Gastroesophageal sphincter (tissue), 4 donors: ENCODE results near the gene C2CD2L. TPM values are rescaled to one million over a fixed set of nuclear protein-coding genes. Genes with fewer than 3 reads are reported as not detected.
A peak's percentile ranks its signal among the peaks of the same experiment; 100 is the strongest.

ENCODE experiments used
- ATAC-seq: fragments of 150-250 bp; one replicate; pipeline ENCODE4 v1.9.1; 2016; ENCODE audit warnings: mild to moderate bottlenecking, moderate library complexity
- H3K27ac ChIP-seq, 4 donors: fragments of 200-600 bp; sonication (generic) in 3 of 4; 1 replicate in 3 of 4; 2 replicates in 1 of 4; pipeline ENCODE4 v1.5.1; 2016 to 2019
- H3K27me3 ChIP-seq: fragments of 200-600 bp; sonication (generic); one replicate; pipeline ENCODE4 v1.5.1; 2019
- H3K36me3 ChIP-seq, 2 donors: fragments of 200-600 bp; sonication (generic); one replicate each; pipeline ENCODE4 v1.5.1; 2019; ENCODE audit warnings: control low read depth in 1 of 2
- H3K4me1 ChIP-seq, 3 donors: fragments of 200-600 bp; sonication (generic); 1 replicate in 2 of 3; 2 replicates in 1 of 3; pipeline ENCODE4 v1.5.1; 2016 to 2019; ENCODE audit warnings: control low read depth in 2 of 3
- H3K4me3 ChIP-seq, 2 donors: fragments of 200-600 bp; sonication (generic); one replicate each; pipeline ENCODE4 v1.5.1; 2019; ENCODE audit warnings: mild to moderate bottlenecking in 1 of 2, moderate library complexity in 1 of 2
- H3K9me3 ChIP-seq, 3 donors: fragments of 200-600 bp; sonication (generic); one replicate each; pipeline ENCODE4 v1.5.1; 2017 to 2019; ENCODE audit warnings: control low read depth in 2 of 3
- CTCF ChIP-seq, 4 experiments: fragments of 200-600 bp in 2 of 4; fragments of 450-650 bp in 2 of 4; sonication (generic) in 1 of 4; IDR thresholded peaks; one replicate each; pipeline ENCODE4 v1.5.1; 2017 to 2019; ENCODE audit warnings: antibody characterized with exemption in 4 of 4, mild to moderate bottlenecking in 2 of 4, moderate library complexity in 2 of 4
- EP300 ChIP-seq: sonication (generic); formaldehyde crosslinking; IDR thresholded peaks from one replicate; pipeline ENCODE4 v1.6.1; 2017; ENCODE audit warnings: antibody characterized with exemption, mild to moderate bottlenecking
- POLR2A ChIP-seq, 2 donors: fragments of 450-650 bp; IDR thresholded peaks; one replicate each; pipeline ENCODE4 v1.6.1; 2017; ENCODE audit warnings: antibody characterized with exemption in 2 of 2, mild to moderate bottlenecking in 2 of 2, moderate library complexity in 1 of 2
- POLR2AphosphoS5 ChIP-seq: sonication (generic); formaldehyde crosslinking; IDR thresholded peaks from one replicate; pipeline ENCODE4 v1.6.1; 2017; ENCODE audit warnings: antibody characterized with exemption
- WGBS, 2 donors: methylation state at CpG; one replicate each; pipeline ENCODE4 v1.1.5; 2018; ENCODE audit warnings: low coverage in 1 of 2; 5-methylcytosine and 5-hydroxymethylcytosine counted together
- total RNA-seq, 4 donors: library from RNA; depleted of rRNA; stranded (reverse); fragments of >200 nt; gene quantifications; one replicate each; pipeline ENCODE4 v1.1.0, GENCODE V29; 2016

C2CD2L gene
- total RNA-seq, 4 donors from 2014 or later = 3.4 to 13.3 (median 8.3) TPM

- H3K36me3 ChIP-seq = peaks cover 0 to 10% of the 10 kb centered on the region in 2 donors
- H3K9me3 ChIP-seq = no peaks in the 10 kb centered on the region
- ATAC-seq = no peak
- TF ChIP-seq CTCF (IDR thresholded peaks at IDR 0.05) = no peak
- TF ChIP-seq POLR2AphosphoS5 = no peak
- TF ChIP-seq POLR2A (IDR thresholded peaks at IDR 0.05) = no peak
- TF ChIP-seq EP300 = no peak
- no peaks in the 10 kb centered on the region for H3K27me3 ChIP-seq
- H3K27ac ChIP-seq = no peak overlapping the region
- 20% methylated on average over 1 of the region's 1 CpG; no CpG with 5 or more reads in 1 of the 2 donors for WGBS, 2 donors
- H3K4me1 ChIP-seq = peaks cover 0 to 40% (median 26%) of the 10 kb centered on the region in 3 donors
- no peak overlapping the region for H3K4me3 ChIP-seq
Observed at GRCh38 chr11:119089319-119089718, 17.8 kb upstream of the C2CD2L start.

- Histone ChIP-seq H3K9me3 (no peaks in the 10 kb centered on the region), H3K4me1 (peaks cover 0 to 34% (median 21%) of the 10 kb centered on the region in 3 donors), H3K4me3 (no peak overlapping the region), H3K27ac (peak overlapping the region in 2 of 4 donors; percentile 39 to 93), H3K36me3 (peaks cover 0 to 10% of the 10 kb centered on the region in 2 donors), H3K27me3 (no peaks in the 10 kb centered on the region)
- WGBS, 2 donors = 47 to 55% methylated on average over 5 to 9 of the region's 9 CpGs
- no peak for ATAC-seq
- TF ChIP-seq POLR2AphosphoS5 (no peak), EP300 (no peak), CTCF (IDR thresholded peaks at IDR 0.05) (no peak)
Observed at GRCh38 chr11:119091178-119091577, 16.0 kb upstream of the C2CD2L start.

GRCh38 chr11:119091966-119092879 lies 14.9 kb upstream of the C2CD2L start:
- TF ChIP-seq EP300 (no peak), CTCF (IDR thresholded peaks at IDR 0.05) (no peak), POLR2A (IDR thresholded peaks at IDR 0.05) (no peak), POLR2AphosphoS5 (no peak)
- Histone ChIP-seq H3K4me3 (no peak overlapping the region), H3K27me3 (no peaks in the 10 kb centered on the region), H3K36me3 (peaks cover 0 to 18% of the 10 kb centered on the region in 2 donors), H3K9me3 (no peaks in the 10 kb centered on the region), H3K27ac (peak overlapping the region in 3 of 4 donors; percentile 93 to 99 (median 98)), H3K4me1 (peaks cover 0 to 31% (median 21%) of the 10 kb centered on the region in 3 donors)
- no peak for ATAC-seq
- WGBS, 2 donors = 79 to 85% methylated on average over 4 to 6 of the region's 13 CpGs

GRCh38 chr11:119092880-119093842 lies 14.0 kb upstream of the C2CD2L start:
- H3K27ac ChIP-seq = peak overlapping the region; percentile 79 to 99 (median 96)
- peak overlapping the region in 1 of 2 donors; percentile 86 for H3K4me3 ChIP-seq
- 14 to 39% methylated on average over 2 to 8 of the region's 12 CpGs for WGBS, 2 donors
- peaks cover 0 to 31% (median 21%) of the 10 kb centered on the region in 3 donors for H3K4me1 ChIP-seq
- TF ChIP-seq POLR2AphosphoS5 (no peak), EP300 (no peak), CTCF (IDR thresholded peaks at IDR 0.05) (no peak), POLR2A (IDR thresholded peaks at IDR 0.05) (no peak)
- ATAC-seq = no peak
- H3K9me3 ChIP-seq = no peaks in the 10 kb centered on the region
- H3K36me3 ChIP-seq = peaks cover 0 to 27% of the 10 kb centered on the region in 2 donors
- H3K27me3 ChIP-seq = no peaks in the 10 kb centered on the region
